Spleen (tissue), 11 donors: ENCODE data around the gene NECTIN3. TPM values are rescaled to one million over a fixed set of nuclear protein-coding genes. Genes with fewer than 3 reads are reported as not detected.

ENCODE experiments used
- DNase-seq: peaks from one replicate; pipeline ENCODE4 v3.0.0-alpha.2; 2020
- H3K27ac ChIP-seq, 8 donors: fragments of 200-600 bp; sonication (generic) in 7 of 8; 1 replicate in 4 of 8; 2 replicates in 4 of 8; pipeline versions ENCODE4 v1.5.0 to v1.8.0; 2016 to 2021; ENCODE audit warnings: inconsistent platforms in 4 of 8, mild to moderate bottlenecking in 4 of 8, moderate library complexity in 1 of 8
- H3K27me3 ChIP-seq, 7 donors: fragments of 200-600 bp; sonication (generic) in 6 of 7; replicated peaks in 1 of 7; 1 replicate in 4 of 7; 2 replicates in 3 of 7; pipeline versions ENCODE4 v1.5.0 to v1.8.0; 2016 to 2021; ENCODE audit warnings: inconsistent platforms in 3 of 7, mild to moderate bottlenecking in 1 of 7
- H3K36me3 ChIP-seq, 6 donors: fragments of 200-600 bp; sonication (generic) in 5 of 6; 1 replicate in 4 of 6; 2 replicates in 2 of 6; pipeline versions ENCODE4 v1.5.0 to v1.8.0; 2016 to 2021; ENCODE audit warnings: inconsistent platforms in 2 of 6
- H3K4me1 ChIP-seq, 6 donors: fragments of 200-600 bp; sonication (generic) in 5 of 6; 1 replicate in 3 of 6; 2 replicates in 3 of 6; pipeline versions ENCODE4 v1.5.0 to v1.8.0; 2016 to 2021; ENCODE audit warnings: inconsistent platforms in 3 of 6
- H3K4me3 ChIP-seq, 8 donors: fragments of 200-600 bp; sonication (generic) in 7 of 8; 1 replicate in 4 of 8; 2 replicates in 4 of 8; pipeline versions ENCODE4 v1.5.0 to v1.8.0; 2016 to 2021; ENCODE audit warnings: inconsistent platforms in 4 of 8, mild to moderate bottlenecking in 4 of 8, moderate library complexity in 2 of 8
- H3K9me3 ChIP-seq, 8 donors: fragments of 200-600 bp; sonication (generic) in 7 of 8; 1 replicate in 4 of 8; 2 replicates in 4 of 8; pipeline versions ENCODE4 v1.5.0 to v1.8.0; 2016 to 2021; ENCODE audit warnings: inconsistent platforms in 4 of 8
- POLR2A ChIP-seq, 3 donors: fragments of 450-650 bp; IDR thresholded peaks; one replicate each; pipeline ENCODE4 v1.5.1; 2017; ENCODE audit warnings: antibody characterized with exemption in 3 of 3, mild to moderate bottlenecking in 1 of 3
- POLR2AphosphoS5 ChIP-seq, 3 donors: sonication (generic); formaldehyde crosslinking; IDR thresholded peaks; one replicate each; pipeline ENCODE4 v1.5.1; 2017; ENCODE audit warnings: antibody characterized with exemption in 3 of 3
- WGBS, 5 donors: extraction: QIAGEN DNeasy Blood & Tissue Kit in 3 of 5; methylation state at CpG; one replicate each; pipeline versions ENCODE4 v1.1.5 to v1.1.7; 2013 to 2018; 5-methylcytosine and 5-hydroxymethylcytosine counted together
- intact Hi-C: fragments of 100-400 bp; cut with DNase I; formaldehyde crosslinking; loops from one replicate; pipeline ENCODE4 v1.15.0; 2023; ENCODE audit warnings: low total_unique reads
- polyA plus RNA-seq, 3 donors: library from polyadenylated mRNA; stranded (reverse); fragments of 200-250 nt; gene quantifications; one replicate each; pipeline ENCODE4 v1.2.1, GENCODE V29; 2013
- total RNA-seq, 7 donors: library from RNA; depleted of rRNA in 3 of 7; stranded (reverse); fragments of >200 nt in 3 of 7; fragmentation: NEBNext Ultra II Directional in 4 of 7; extraction: Animal tissue kit (Norgen Biotek cat#: 25700) in 4 of 7; gene quantifications; one replicate each; pipeline versions ENCODE4 v1.1.0 to v1.2.1, GENCODE V29; 2016 to 2021
- TF ChIP-seq, protein P1 (sequence below), 11 experiments: fragments of 200-600 bp in 7 of 11; fragments of 450-650 bp in 4 of 11; sonication (generic) in 4 of 11; IDR thresholded peaks in 8 of 11; conservative IDR thresholded peaks in 3 of 11; 1 replicate in 7 of 11; 2 replicates in 4 of 11; pipeline versions ENCODE4 v1.4.0 to v1.8.0; 2016 to 2021; ENCODE audit warnings: antibody characterized with exemption in 11 of 11, inconsistent platforms in 4 of 11, mild to moderate bottlenecking in 1 of 11
- donor health status: healthy with polysubstance abuse.
- donor health status: DM: no; HTN: no; CAD: no; lungs with moderate emphysema.
- donor health status: DM: no; HTN: no; CAD: no.
- donor health status: Bipolar disorder and iron deficiency.
- donor health status: healthy.
- donor health status: DM: no; HTN: no; CAD: no.
- donor health status: DM: yes; HTN: yes; CAD: no.

Gene NECTIN3
- total and polyA plus RNA-seq, 10 donors = 0.43 to 12.5 (median 7.3) TPM

GRCh38 chr3:111068574-111068973, 3.0 kb upstream of the NECTIN3 start:
- peaks cover 0 to 37% (median 23%) of the 10 kb centered on the region in 6 donors for H3K4me1 ChIP-seq
- DNase-seq = no peak
- H3K27me3 ChIP-seq = peaks cover 0 to 39% (median 21%) of the 10 kb centered on the region in 7 donors
- H3K9me3 ChIP-seq = no peaks in the 10 kb centered on the region
- no peak for TF ChIP-seq POLR2AphosphoS5 (IDR thresholded peaks at IDR 0.05)
- 85 to 98% (median 89%) methylated on average over 1 of the region's 1 CpG for WGBS, 5 donors
- no peak overlapping the region for H3K27ac ChIP-seq
- intact Hi-C loops = no loop called here
- H3K36me3 ChIP-seq = no peaks in the 10 kb centered on the region
- H3K4me3 ChIP-seq = no peak overlapping the region

- intact Hi-C loops = no loop called here
These were observed 1.4 kb upstream of the NECTIN3 start for GRCh38 chr3:111069974-111070771.

DNA sequence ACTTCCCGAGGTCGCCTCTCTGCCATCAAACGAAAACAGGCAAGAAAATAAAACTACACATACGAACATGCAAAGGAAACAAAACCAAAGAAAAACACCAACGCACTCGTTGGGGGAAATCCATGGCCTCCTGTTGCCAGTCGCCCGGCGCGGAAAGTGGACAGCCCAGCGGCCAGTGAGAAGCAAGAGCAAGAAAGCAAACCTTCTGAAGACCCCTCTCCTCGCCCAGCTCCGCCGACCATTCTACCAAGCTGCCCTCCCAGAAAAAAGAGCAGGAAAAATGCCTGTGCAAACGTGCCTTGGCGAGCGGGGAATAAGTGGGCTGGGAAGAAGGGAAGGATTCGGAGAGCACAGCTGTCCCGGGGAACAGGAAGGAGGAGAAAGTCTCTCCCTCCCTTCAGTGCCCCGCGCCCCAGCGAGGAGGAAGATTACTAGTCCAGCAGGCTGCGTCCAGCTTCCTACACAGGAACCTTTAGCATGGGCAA, 802 bp upstream of the NECTIN3 start:
- no peak for DNase-seq
- peak overlapping the region; percentile 44 to 88 (median 84) for H3K27ac ChIP-seq
- no peaks in the 10 kb centered on the region for H3K9me3 ChIP-seq
- no peaks in the 10 kb centered on the region for H3K36me3 ChIP-seq
- intact Hi-C loops = no loop called here
- H3K27me3 ChIP-seq = peaks cover 0 to 61% (median 31%) of the 10 kb centered on the region in 7 donors
- H3K4me1 ChIP-seq = peaks cover 0 to 46% (median 25%) of the 10 kb centered on the region in 6 donors
- 0 to 3% (median 2%) methylated on average over 22 to 23 of the region's 23 CpGs for WGBS, 5 donors
- TF ChIP-seq POLR2AphosphoS5 (IDR thresholded peaks at IDR 0.05) = no peak
- peak overlapping the region; percentile 57 to 87 (median 65) for H3K4me3 ChIP-seq

More at GRCh38 chr3:111069974-111070771, 1.4 kb upstream of the NECTIN3 start:
- peaks cover 0 to 55% (median 31%) of the 10 kb centered on the region in 7 donors for H3K27me3 ChIP-seq
- H3K4me1 ChIP-seq = peaks cover 0 to 46% (median 25%) of the 10 kb centered on the region in 6 donors
- peak; percentile 79 for DNase-seq
- peak overlapping the region in 7 of 8 donors; percentile 82 to 88 (median 84) for H3K27ac ChIP-seq
- H3K4me3 ChIP-seq = peak overlapping the region; percentile 57 to 87 (median 65)
- TF ChIP-seq POLR2A (IDR thresholded peaks at IDR 0.05) (no peak), POLR2AphosphoS5 (IDR thresholded peaks at IDR 0.05) (no peak)
- TF ChIP-seq, protein P1, sequence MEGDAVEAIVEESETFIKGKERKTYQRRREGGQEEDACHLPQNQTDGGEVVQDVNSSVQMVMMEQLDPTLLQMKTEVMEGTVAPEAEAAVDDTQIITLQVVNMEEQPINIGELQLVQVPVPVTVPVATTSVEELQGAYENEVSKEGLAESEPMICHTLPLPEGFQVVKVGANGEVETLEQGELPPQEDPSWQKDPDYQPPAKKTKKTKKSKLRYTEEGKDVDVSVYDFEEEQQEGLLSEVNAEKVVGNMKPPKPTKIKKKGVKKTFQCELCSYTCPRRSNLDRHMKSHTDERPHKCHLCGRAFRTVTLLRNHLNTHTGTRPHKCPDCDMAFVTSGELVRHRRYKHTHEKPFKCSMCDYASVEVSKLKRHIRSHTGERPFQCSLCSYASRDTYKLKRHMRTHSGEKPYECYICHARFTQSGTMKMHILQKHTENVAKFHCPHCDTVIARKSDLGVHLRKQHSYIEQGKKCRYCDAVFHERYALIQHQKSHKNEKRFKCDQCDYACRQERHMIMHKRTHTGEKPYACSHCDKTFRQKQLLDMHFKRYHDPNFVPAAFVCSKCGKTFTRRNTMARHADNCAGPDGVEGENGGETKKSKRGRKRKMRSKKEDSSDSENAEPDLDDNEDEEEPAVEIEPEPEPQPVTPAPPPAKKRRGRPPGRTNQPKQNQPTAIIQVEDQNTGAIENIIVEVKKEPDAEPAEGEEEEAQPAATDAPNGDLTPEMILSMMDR (IDR thresholded peaks at IDR 0.05 in 8 of 11, conservative IDR thresholded peaks at IDR 0.05 in 3 of 11) = no peak
- 13 to 18% (median 15%) methylated on average over 25 of the region's 25 CpGs for WGBS, 5 donors
- H3K9me3 ChIP-seq = no peaks in the 10 kb centered on the region
- H3K36me3 ChIP-seq = no peaks in the 10 kb centered on the region

- 1 to 3% (median 1%) methylated on average over 34 to 71 of the region's 71 CpGs for WGBS, 5 donors
- H3K9me3 ChIP-seq = no peaks in the 10 kb centered on the region
- H3K4me3 ChIP-seq = peak overlapping the region; percentile 57 to 87 (median 65)
- peak; percentile 80 for DNase-seq
- H3K36me3 ChIP-seq = no peaks in the 10 kb centered on the region
- intact Hi-C loops = no loop called here
- H3K4me1 ChIP-seq = peaks cover 0 to 46% (median 25%) of the 10 kb centered on the region in 6 donors
- H3K27me3 ChIP-seq = peaks cover 0 to 71% (median 31%) of the 10 kb centered on the region in 7 donors
- peak overlapping the region; percentile 44 to 88 (median 84) for H3K27ac ChIP-seq
- TF ChIP-seq POLR2A (IDR thresholded peaks at IDR 0.05) (no peak), POLR2AphosphoS5 (IDR thresholded peaks at IDR 0.05) (no peak)
- TF ChIP-seq, protein P1 (IDR thresholded peaks at IDR 0.05 in 8 of 11, conservative IDR thresholded peaks at IDR 0.05 in 3 of 11) = no peak
These were observed 660 bp downstream of the NECTIN3 start for GRCh38 chr3:111072031-111072921.
